Cardiac atrium fibroblast (primary cell): ENCODE measurements around the gene HSD17B7. TPM values are rescaled to one million over a fixed set of nuclear protein-coding genes. Genes with fewer than 3 reads are reported as not detected.

Source experiments
- total RNA-seq: library from RNA; depleted of rRNA; stranded (reverse); fragments of >200 nt; gene quantifications from 2 replicates; pipeline ENCODE4 v1.2.3, GENCODE V29; 2015

The HSD17B7 gene
- total RNA-seq: 4.7 and 7.8 TPM in 2 replicates

GRCh38 chr1:162790303-162790984 is at the start of gene HSD17B7:
HSD17B7 (plus strand) TSS chr1:162790702; CDS start chr1:162790801, 99 bp downstream.

GRCh38 chr1:162861101-162861500 is 70.6 kb downstream of the HSD17B7 start, which contains the start of gene CCDC190:
CCDC190 (minus strand) TSS chr1:162861175; CDS start chr1:162859646, 1,529 bp downstream.

Other genes with a start within 250 kb of the HSD17B7 start
- gene UAP1, start 229.0 kb upstream of the HSD17B7 start, total RNA-seq: 95.5 and 100.0 TPM in 2 replicates
- 65.0 and 89.9 TPM in 2 replicates for gene DDR2, start 158.2 kb upstream of the HSD17B7 start, total RNA-seq
- 0.54 and 6.5 TPM in 2 replicates for gene CCDC190, start 70.5 kb downstream of the HSD17B7 start, total RNA-seq